Umbilical cord (tissue), 1 donor: ENCODE results near the gene RALA. TPM values are rescaled to one million over a fixed set of nuclear protein-coding genes. Genes with fewer than 3 reads are reported as not detected.

Experiments used
- total RNA-seq: library from RNA; depleted of rRNA; stranded (reverse); fragments of >200 nt; gene quantifications from one replicate; pipeline ENCODE4 v1.2.3, GENCODE V29; 2014; ENCODE audit warnings: low replicate concordance; ENCODE audit not compliant: insufficient read depth

Gene RALA
- total RNA-seq, 1 donor from 2014 or later, result 7.5 TPM

Other genes with a start within 250 kb of the RALA start
- 25.3 TPM for gene YAE1, start 57.2 kb upstream of the RALA start, total RNA-seq